K562 (cell line): Measurements from ENCODE around the gene SYT3. TPM values are rescaled to one million over a fixed set of nuclear protein-coding genes. Genes with fewer than 3 reads are reported as not detected.

Source experiments
- ATF1 ChIP-seq, 2 experiments: fragments of 450-650 bp in 1 of 2; IDR thresholded peaks; 2 replicates each; pipeline ENCODE4 v1.6.1; 2016; ENCODE audit warnings: missing compliant biosample characterization in 1 of 2, missing genetic modification characterization in 1 of 2
- ATF3 ChIP-seq, 2 experiments: fragments of 450-650 bp in 1 of 2; sonication (generic) in 1 of 2; formaldehyde crosslinking in 1 of 2; IDR thresholded peaks in 1 of 2; conservative IDR thresholded peaks in 1 of 2; 2 replicates each; pipeline versions ENCODE4 v1.6.1 to v1.8.1; 2016 to 2023; ENCODE audit warnings: mild to moderate bottlenecking in 2 of 2, moderate library complexity in 2 of 2, inconsistent platforms in 1 of 2, missing genetic modification reagents in 1 of 2
- CBX3 ChIP-seq, 2 experiments: IDR thresholded peaks; 1 replicate in 1 of 2; 2 replicates in 1 of 2; pipeline ENCODE4 v1.6.1; 2012; ENCODE audit warnings: inconsistent platforms in 2 of 2, low read length in 2 of 2, borderline replicate concordance in 1 of 2, control low read depth in 1 of 2
- CEBPG ChIP-seq, 3 experiments: fragments of 200-800 bp in 1 of 3; sonication (Bioruptor generic) in 1 of 3; sonication (generic) in 1 of 3; formaldehyde crosslinking in 1 of 3; IDR thresholded peaks in 2 of 3; conservative IDR thresholded peaks in 1 of 3; 2 replicates each; pipeline versions ENCODE4 v1.6.1 to v1.8.0; 2016 to 2022; ENCODE audit warnings: missing compliant biosample characterization in 2 of 3, missing genetic modification characterization in 2 of 3, mild to moderate bottlenecking in 1 of 3, missing genetic modification reagents in 1 of 3
- CTCF ChIP-seq, 3 experiments: IDR thresholded peaks in 2 of 3; conservative IDR thresholded peaks in 1 of 3; 2 replicates each; pipeline ENCODE4 v1.5.1; 2011 to 2012; ENCODE audit warnings: low read length in 3 of 3, mild to moderate bottlenecking in 3 of 3, control low read depth in 2 of 3, improper control_type of control experiment in 1 of 3, inconsistent platforms in 1 of 3, low read depth in 1 of 3, mixed read lengths in 1 of 3, moderate library complexity in 1 of 3; ENCODE audit not compliant: insufficient read depth in 2 of 3
- DPF2 ChIP-seq: fragments of 450-650 bp; IDR thresholded peaks from 2 replicates; pipeline ENCODE4 v1.6.1; 2016
- MTA3 ChIP-seq: fragments of 450-650 bp; formaldehyde crosslinking; IDR thresholded peaks from 2 replicates; pipeline ENCODE4 v1.6.1; 2017; ENCODE audit warnings: mild to moderate bottlenecking, borderline replicate concordance
- NCOA2 ChIP-seq, 2 experiments: fragments of 450-650 bp; IDR thresholded peaks; 2 replicates each; pipeline ENCODE4 v1.6.1; 2018; ENCODE audit warnings: mild to moderate bottlenecking in 2 of 2, moderate library complexity in 1 of 2; ENCODE audit not compliant: partially characterized antibody in 2 of 2
- NCOA6 ChIP-seq: fragments of 450-650 bp; IDR thresholded peaks from 2 replicates; pipeline ENCODE4 v1.6.1; 2017; ENCODE audit warnings: mild to moderate bottlenecking
- NFE2L1 ChIP-seq: fragments of 450-650 bp; IDR thresholded peaks from 2 replicates; pipeline ENCODE4 v1.6.1; 2016; ENCODE audit warnings: missing genetic modification characterization, low read depth, mild to moderate bottlenecking, missing compliant biosample characterization, moderate library complexity, borderline replicate concordance
- POLR2G ChIP-seq: fragments of 200-400 bp; formaldehyde crosslinking; IDR thresholded peaks from 2 replicates; pipeline ENCODE4 v1.6.1; 2017; ENCODE audit warnings: low read depth, mild to moderate bottlenecking, antibody characterized with exemption, low read length, moderate library complexity
- PTBP1 ChIP-seq: fragments of 200-400 bp; formaldehyde crosslinking; IDR thresholded peaks from 2 replicates; pipeline ENCODE4 v1.6.1; 2017; ENCODE audit warnings: low read depth, low read length
- RBM15 ChIP-seq: fragments of 200-400 bp; formaldehyde crosslinking; IDR thresholded peaks from 2 replicates; pipeline ENCODE4 v1.6.1; 2018; ENCODE audit warnings: mild to moderate bottlenecking, low read length, moderate library complexity; ENCODE audit not compliant: insufficient read depth
- RCOR1 ChIP-seq, 2 experiments: IDR thresholded peaks; 2 replicates each; pipeline ENCODE4 v1.6.1; 2012; ENCODE audit warnings: low read depth in 2 of 2, low read length in 2 of 2, borderline replicate concordance in 1 of 2, improper control_type of control experiment in 1 of 2
- SNRNP70 ChIP-seq: fragments of 200-400 bp; formaldehyde crosslinking; optimal IDR thresholded peaks from 2 replicates; pipeline ENCODE3; 2017; ENCODE audit warnings: low read depth, low read length
- STAT5A ChIP-seq: IDR thresholded peaks from 2 replicates; pipeline ENCODE4 v1.6.1; 2012; ENCODE audit warnings: low read length, inconsistent platforms, borderline replicate concordance
- ZNF224 ChIP-seq: sonication (generic); formaldehyde crosslinking; IDR thresholded peaks from 2 replicates; pipeline ENCODE4 v1.8.0; 2022; ENCODE audit warnings: mild to moderate bottlenecking, missing genetic modification reagents
- ZNF639 ChIP-seq, 2 experiments: fragments of 200-800 bp in 1 of 2; sonication (Bioruptor generic) in 1 of 2; sonication (generic) in 1 of 2; formaldehyde crosslinking in 1 of 2; IDR thresholded peaks in 1 of 2; conservative IDR thresholded peaks in 1 of 2; 2 replicates each; pipeline versions ENCODE4 v1.5.0 to v1.6.1; 2016 to 2020; ENCODE audit warnings: missing compliant biosample characterization in 1 of 2, missing genetic modification characterization in 1 of 2, missing genetic modification reagents in 1 of 2
- polyA plus RNA-seq, 8 experiments: library from polyadenylated mRNA; depleted of rRNA in 4 of 8; stranded (reverse) in 5 of 8; unstranded in 3 of 8; fragments of >200 nt; fragmentation: Nextera tagmentation in 2 of 8; fragmentation: Illumina TruSeq in 1 of 8; extraction: Ambion mirVana in 2 of 8; extraction: Trizol in 1 of 8; gene quantifications; 2 replicates each; pipeline versions ENCODE4 v1.2.1 to v1.2.3, GENCODE V29; 2011 to 2014; ENCODE audit warnings: inconsistent platforms in 1 of 8, missing spikeins in 1 of 8
- total RNA-seq, 7 experiments: library from RNA; depleted of rRNA in 6 of 7; stranded (reverse); fragments of >200 nt in 6 of 7; fragmentation: Illumina TruSeq in 2 of 7; extraction: Trizol in 2 of 7; gene quantifications; 2 replicates each; pipeline versions ENCODE4 v1.2.1 to v1.2.3, GENCODE V29; 2011 to 2021; ENCODE audit warnings: low replicate concordance in 1 of 7

Gene SYT3
- total and polyA plus RNA-seq, 9 of the 15 experiments (the other 6 are each of a cell fraction or from before 2014, with no cell fraction given), result 0.36 to 2.0 (median 0.54) TPM; not detected in 2

- TF ChIP-seq NFE2L1 (tag), result no peak
- no peak; the same call in 1 of the 2 replicates for TF ChIP-seq STAT5A
- 0 out of 4 replicates have a peak, but pooled peaks of 1 of the 2 experiments have one; percentile 20 for TF ChIP-seq RCOR1 (IDR thresholded peaks at IDR 0.05; ENCODE audit: borderline replicate concordance in 1 of 2, low read depth in 2 of 2, low read length in 2 of 2)
- peak; percentile 43; the same call in 1 of the 2 replicates for TF ChIP-seq ATF1 (CRISPR knock-in tag; IDR thresholded peaks at IDR 0.05)
- TF ChIP-seq ATF1 (tag; IDR thresholded peaks at IDR 0.05), result peak; percentile 64; the same call in 1 of the 2 replicates
- peak in 1 of 2 experiments; percentile 81; a peak in 2 of 3 replicates for TF ChIP-seq CBX3 (IDR thresholded peaks at IDR 0.05; ENCODE audit: borderline replicate concordance in 1 of 2, low read length in 2 of 2)
- no peak; the same call in 1 of the 2 replicates for TF ChIP-seq CEBPG (CRISPR knock-in tag; IDR thresholded peaks at IDR 0.05)
- no peak for TF ChIP-seq CEBPG (tag; conservative IDR thresholded peaks at IDR 0.05 in 1 of 2, IDR thresholded peaks at IDR 0.05 in 1 of 2)
- no peak for TF ChIP-seq PTBP1
- TF ChIP-seq POLR2G, result peak; percentile 92
- peak; percentile 35; the same call in 1 of the 2 replicates for TF ChIP-seq ZNF224 (CRISPR knock-in tag)
- no peak for TF ChIP-seq ATF3 (IDR thresholded peaks at IDR 0.05)
- TF ChIP-seq ATF3 (CRISPR knock-in tag; conservative IDR thresholded peaks at IDR 0.05), result no peak
- peak; percentile 34 to 57 (median 55); a peak in 4 of 6 replicates for TF ChIP-seq CTCF (IDR thresholded peaks at IDR 0.05 in 2 of 3, conservative IDR thresholded peaks at IDR 0.05 in 1 of 3; ENCODE audit: insufficient read depth in 2 of 3, low read depth in 1 of 3, low read length in 3 of 3)
- TF ChIP-seq DPF2, result peak; percentile 72
- peak; percentile 69; the same call in 1 of the 2 replicates for TF ChIP-seq MTA3
- TF ChIP-seq NCOA6, result no peak
- TF ChIP-seq SNRNP70, result no peak
- TF ChIP-seq NCOA2 (IDR thresholded peaks at IDR 0.05; ENCODE audit: partially characterized antibody in 2 of 2), result no peak
- TF ChIP-seq ZNF639 (CRISPR knock-in tag; conservative IDR thresholded peaks at IDR 0.05 in 1 of 2, IDR thresholded peaks at IDR 0.05 in 1 of 2), result peak in 1 of 2 experiments; percentile 44; a peak in 1 of 4 replicates
- no peak for TF ChIP-seq RBM15
Observed at GRCh38 chr19:50658441-50659317, 19.0 kb upstream of the SYT3 start (continued).
